ENCODE measurements around the gene SFMBT2.

DNA sequence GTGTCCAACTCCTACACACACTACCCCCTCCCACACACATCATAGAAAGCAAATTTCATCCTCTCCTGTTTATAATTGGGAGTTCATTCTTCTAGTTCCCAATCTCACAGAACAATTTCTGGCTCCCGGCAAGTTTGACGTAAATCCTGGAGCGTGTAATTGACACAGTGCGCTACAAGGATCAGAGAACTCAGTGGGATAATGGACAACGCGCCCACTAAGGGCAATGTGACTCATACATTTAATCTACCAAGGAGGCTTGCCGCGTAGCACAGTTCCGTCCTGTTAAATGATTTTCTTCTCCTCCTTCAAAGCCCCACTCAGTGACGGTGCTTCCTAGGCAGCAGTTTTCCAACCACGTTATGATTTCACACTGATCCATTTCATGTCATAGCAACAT lies 277.6 kb downstream of the SFMBT2 start:
- TF ChIP-seq, protein P1, sequence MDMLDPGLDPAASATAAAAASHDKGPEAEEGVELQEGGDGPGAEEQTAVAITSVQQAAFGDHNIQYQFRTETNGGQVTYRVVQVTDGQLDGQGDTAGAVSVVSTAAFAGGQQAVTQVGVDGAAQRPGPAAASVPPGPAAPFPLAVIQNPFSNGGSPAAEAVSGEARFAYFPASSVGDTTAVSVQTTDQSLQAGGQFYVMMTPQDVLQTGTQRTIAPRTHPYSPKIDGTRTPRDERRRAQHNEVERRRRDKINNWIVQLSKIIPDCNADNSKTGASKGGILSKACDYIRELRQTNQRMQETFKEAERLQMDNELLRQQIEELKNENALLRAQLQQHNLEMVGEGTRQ (IDR thresholded peaks at IDR 0.05; ENCODE audit: borderline replicate concordance, low read depth, low read length) = no peak
- TF ChIP-seq SIN3A (IDR thresholded peaks at IDR 0.05; ENCODE audit: low read depth, low read length) = no peak
